Neuronal stem cell (in vitro differentiated cells): ENCODE results near the gene MFN2.

Experiments
- DNase-seq: peaks from one replicate; pipeline ENCODE4 v3.0.0-alpha.2; 2013; ENCODE audit warnings: low spot score
- H2AFZ ChIP-seq: one replicate; pipeline ENCODE4 v1.6.1; 2013; ENCODE audit warnings: mild to moderate bottlenecking, low read length, inconsistent platforms
- H2AK5ac ChIP-seq: 2 replicates; pipeline ENCODE4 v1.6.1; 2013; ENCODE audit warnings: low read depth, mild to moderate bottlenecking, inconsistent platforms, low read length, moderate library complexity, mixed read lengths
- H2BK120ac ChIP-seq: 2 replicates; pipeline ENCODE4 v1.6.1; 2013; ENCODE audit warnings: low read depth, mild to moderate bottlenecking, inconsistent platforms, low read length, moderate library complexity, mixed read lengths
- H2BK12ac ChIP-seq: one replicate; pipeline ENCODE4 v1.6.1; 2013; ENCODE audit warnings: low read length, inconsistent platforms
- H2BK15ac ChIP-seq: 2 replicates; pipeline ENCODE4 v1.6.1; 2013; ENCODE audit warnings: mild to moderate bottlenecking, low read length, inconsistent platforms, mixed read lengths
- H2BK5ac ChIP-seq: one replicate; pipeline ENCODE4 v1.6.1; 2013; ENCODE audit warnings: inconsistent platforms, mild to moderate bottlenecking, low read length, moderate library complexity
- H3K14ac ChIP-seq: one replicate; pipeline ENCODE4 v1.6.1; 2013; ENCODE audit warnings: low read length, inconsistent platforms
- H3K18ac ChIP-seq: 2 replicates; pipeline ENCODE4 v1.6.1; 2013; ENCODE audit warnings: low read length, inconsistent platforms
- H3K23ac ChIP-seq: 2 replicates; pipeline ENCODE4 v1.6.1; 2013; ENCODE audit warnings: low read depth, mild to moderate bottlenecking, mixed read lengths, low read length, inconsistent platforms; ENCODE audit not compliant: poor library complexity
- H3K27ac ChIP-seq: replicated peaks from 3 replicates; pipeline ENCODE4 v1.5.1; 2013; ENCODE audit warnings: low read length, inconsistent platforms
- H3K27me3 ChIP-seq, 3 experiments: 2 replicates each; pipeline ENCODE4 v1.6.1; 2013; ENCODE audit warnings: low read length in 3 of 3, mild to moderate bottlenecking in 2 of 3, inconsistent platforms in 1 of 3, low read depth in 1 of 3, mixed read lengths in 1 of 3, moderate library complexity in 1 of 3; ENCODE audit not compliant: control insufficient read depth in 3 of 3, insufficient read depth in 3 of 3
- H3K36me3 ChIP-seq, 2 donors: replicated peaks in 1 of 2; 2 replicates each; pipeline ENCODE4 v1.6.1; 2013; ENCODE audit warnings: low read length in 2 of 2; ENCODE audit not compliant: control insufficient read depth in 2 of 2, insufficient read depth in 2 of 2
- H3K4ac ChIP-seq: 2 replicates; pipeline ENCODE4 v1.6.1; 2013; ENCODE audit warnings: inconsistent platforms, mild to moderate bottlenecking, low read length, moderate library complexity
- H3K4me1 ChIP-seq, 2 donors: 1 replicate in 1 of 2; 2 replicates in 1 of 2; pipeline ENCODE4 v1.6.1; 2013; ENCODE audit warnings: low read length in 2 of 2, low read depth in 1 of 2; ENCODE audit not compliant: control insufficient read depth in 2 of 2, insufficient read depth in 1 of 2
- H3K4me2 ChIP-seq: one replicate; pipeline ENCODE4 v1.6.1; 2013; ENCODE audit warnings: mild to moderate bottlenecking, low read length, inconsistent platforms; ENCODE audit not compliant: insufficient read depth, poor library complexity, severe bottlenecking
- H3K4me3 ChIP-seq, 2 donors: 2 replicates each; pipeline ENCODE4 v1.5.1; 2013; ENCODE audit warnings: low read length in 2 of 2, mild to moderate bottlenecking in 2 of 2, inconsistent platforms in 1 of 2, moderate library complexity in 1 of 2
- H3K79me1 ChIP-seq: one replicate; pipeline ENCODE4 v1.6.1; 2013; ENCODE audit warnings: low read depth, mild to moderate bottlenecking, inconsistent platforms, low read length, moderate library complexity
- H3K9ac ChIP-seq: one replicate; pipeline ENCODE4 v1.6.1; 2013; ENCODE audit warnings: mild to moderate bottlenecking, low read depth, low read length, inconsistent platforms; ENCODE audit not compliant: poor library complexity
- H3K9me3 ChIP-seq, 2 donors: replicated peaks in 1 of 2; 2 replicates each; pipeline versions ENCODE3 to v1.6.1; 2013; ENCODE audit warnings: low read length in 2 of 2, mild to moderate bottlenecking in 2 of 2, inconsistent platforms in 1 of 2, low read depth in 1 of 2, mixed read lengths in 1 of 2, moderate library complexity in 1 of 2; ENCODE audit not compliant: control insufficient read depth in 2 of 2, insufficient read depth in 1 of 2
- H4K8ac ChIP-seq: one replicate; pipeline ENCODE4 v1.6.1; 2013; ENCODE audit warnings: low read depth, mild to moderate bottlenecking, inconsistent platforms, low read length, moderate library complexity
- H4K91ac ChIP-seq: one replicate; pipeline ENCODE4 v1.6.1; 2013; ENCODE audit warnings: low read length, low read depth, mild to moderate bottlenecking, inconsistent platforms; ENCODE audit not compliant: poor library complexity
- WGBS, 2 donors: extraction: QIAGEN DNeasy Blood & Tissue Kit; methylation state at CpG; one replicate each; pipeline ENCODE4 v1.1.7; 2013; ENCODE audit warnings: missing lambda C conversion rate in 2 of 2, mixed read lengths in 1 of 2; ENCODE audit not compliant: insufficient read length in 2 of 2, insufficient replicate concordance in 1 of 2; ENCODE audit errors: extremely low coverage in 2 of 2; 5-methylcytosine and 5-hydroxymethylcytosine counted together

MFN2 gene

GRCh38 chr1:11952455-11953109, 27.7 kb upstream of the MFN2 start:
- peaks cover 20 to 64% of the 10 kb centered on the region in 2 donors for H3K36me3 ChIP-seq
- no peak overlapping the region for H3K9ac ChIP-seq
- H2AFZ ChIP-seq = no peak overlapping the region
- no peak overlapping the region for H3K27ac ChIP-seq
- peak overlapping the region; percentile 30 for H4K8ac ChIP-seq
- peak overlapping the region; percentile 36 for H3K23ac ChIP-seq
- H2AK5ac ChIP-seq = no peak overlapping the region
- DNase-seq = no peak
- H4K91ac ChIP-seq = no peak overlapping the region
- H2BK12ac ChIP-seq = no peak overlapping the region
- no peak overlapping the region for H3K14ac ChIP-seq
- H3K4me2 ChIP-seq = no peak overlapping the region
- no peak overlapping the region for H2BK15ac ChIP-seq
- H2BK120ac ChIP-seq = no peak overlapping the region
- no peaks in the 10 kb centered on the region for H3K27me3 ChIP-seq
- no peaks in the 10 kb centered on the region for H3K79me1 ChIP-seq
- H2BK5ac ChIP-seq = peak overlapping the region; percentile 87
- no peak overlapping the region for H3K4ac ChIP-seq
- H3K4me1 ChIP-seq = no peaks in the 10 kb centered on the region
- no peak overlapping the region for H3K4me3 ChIP-seq
- H3K9me3 ChIP-seq = peaks cover 1 to 5% of the 10 kb centered on the region in 2 donors
- H3K18ac ChIP-seq = no peak overlapping the region
- WGBS, 2 donors = no CpG with 5 or more reads among the region's 11 CpGs

DNA sequence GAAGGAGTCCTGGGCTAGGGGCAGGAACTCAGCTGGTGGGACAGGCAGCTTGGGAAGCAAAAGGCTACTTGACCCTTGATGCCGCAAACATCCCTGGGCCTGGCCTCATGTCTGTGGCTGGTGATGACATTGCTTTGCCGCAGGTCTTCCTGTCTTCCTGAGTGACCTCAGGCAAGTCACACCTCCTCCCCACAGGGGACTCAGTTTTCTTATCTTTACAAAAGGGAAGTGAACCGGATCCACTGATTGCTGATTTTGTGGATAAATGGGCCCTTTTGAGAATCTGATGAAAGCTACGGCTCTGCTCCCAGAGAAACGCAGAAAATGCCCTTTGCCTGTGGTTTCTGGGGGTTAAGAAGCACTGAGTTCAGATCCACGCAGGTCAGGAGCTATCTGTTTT, 25.0 kb upstream of the MFN2 start:
- Histone ChIP-seq H4K91ac (no peak overlapping the region), H3K79me1 (no peaks in the 10 kb centered on the region), H4K8ac (no peak overlapping the region), H2BK12ac (no peak overlapping the region), H3K4me3 (no peak overlapping the region), H3K9ac (no peak overlapping the region), H2BK120ac (no peak overlapping the region), H3K4ac (no peak overlapping the region), H2BK5ac (no peak overlapping the region), H3K27me3 (no peaks in the 10 kb centered on the region), H2BK15ac (no peak overlapping the region), H3K23ac (no peak overlapping the region), H3K27ac (no peak overlapping the region), H3K4me2 (no peak overlapping the region), H3K9me3 (no peaks in the 10 kb centered on the region), H3K14ac (no peak overlapping the region), H3K4me1 (no peaks in the 10 kb centered on the region), H2AK5ac (no peak overlapping the region), H3K36me3 (peaks cover 20 to 59% of the 10 kb centered on the region in 2 donors), H2AFZ (no peak overlapping the region), H3K18ac (no peak overlapping the region)
- no peak for DNase-seq
- WGBS, 2 donors = no CpG with 5 or more reads among the region's 6 CpGs

GRCh38 chr1:11957398-11957797, 22.8 kb upstream of the MFN2 start:
- no peak overlapping the region for H2AFZ ChIP-seq
- H3K4me1 ChIP-seq = no peaks in the 10 kb centered on the region
- peaks cover 18 to 58% of the 10 kb centered on the region in 2 donors for H3K36me3 ChIP-seq
- H3K27me3 ChIP-seq = no peaks in the 10 kb centered on the region
- H3K23ac ChIP-seq = no peak overlapping the region
- no peak overlapping the region for H2BK5ac ChIP-seq
- H2BK15ac ChIP-seq = no peak overlapping the region
- no peak overlapping the region for H4K91ac ChIP-seq
- H3K18ac ChIP-seq = no peak overlapping the region
- DNase-seq = no peak
- H3K79me1 ChIP-seq = no peaks in the 10 kb centered on the region
- H3K4me3 ChIP-seq = no peak overlapping the region
- H2BK120ac ChIP-seq = peak overlapping the region; percentile 19
- H3K27ac ChIP-seq = no peak overlapping the region
- H3K4ac ChIP-seq = no peak overlapping the region
- WGBS, 2 donors = no CpG with 5 or more reads among the region's 5 CpGs
- no peak overlapping the region for H2BK12ac ChIP-seq
- H4K8ac ChIP-seq = no peak overlapping the region
- H3K9me3 ChIP-seq = no peaks in the 10 kb centered on the region
- H2AK5ac ChIP-seq = no peak overlapping the region
- H3K4me2 ChIP-seq = no peak overlapping the region
- H3K9ac ChIP-seq = no peak overlapping the region
- peak overlapping the region; percentile 25 for H3K14ac ChIP-seq

DNA sequence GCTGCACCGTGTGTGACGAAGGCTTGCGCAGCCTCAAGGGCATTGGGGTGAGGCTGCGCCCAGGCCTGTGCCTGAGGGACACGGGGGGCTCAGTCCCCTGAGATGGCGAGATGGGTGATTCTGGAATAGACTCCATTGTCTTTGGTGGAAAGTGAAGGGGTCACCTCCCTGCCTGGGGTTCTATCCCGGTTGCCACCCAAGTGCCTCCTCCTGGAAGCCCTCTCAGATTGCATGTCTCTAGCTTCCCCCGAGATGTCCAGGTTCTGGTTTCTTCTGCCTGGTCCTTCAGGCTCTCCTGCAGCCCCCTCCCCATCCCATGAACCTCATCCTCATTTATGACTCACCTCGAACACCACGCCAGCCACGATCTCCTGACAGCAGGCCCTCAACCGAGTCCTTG, 22.3 kb upstream of the MFN2 start:
- H3K4me1 ChIP-seq = no peaks in the 10 kb centered on the region
- H2AK5ac ChIP-seq = peak overlapping the region; percentile 37
- no peaks in the 10 kb centered on the region for H3K27me3 ChIP-seq
- no peak overlapping the region for H2AFZ ChIP-seq
- H2BK120ac ChIP-seq = no peak overlapping the region
- H2BK12ac ChIP-seq = no peak overlapping the region
- no peak overlapping the region for H3K4me2 ChIP-seq
- H3K4me3 ChIP-seq = no peak overlapping the region
- H3K36me3 ChIP-seq = peaks cover 16 to 54% of the 10 kb centered on the region in 2 donors
- H3K4ac ChIP-seq = no peak overlapping the region
- WGBS, 2 donors = no CpG with 5 or more reads among the region's 12 CpGs
- no peak overlapping the region for H2BK15ac ChIP-seq
- no peak overlapping the region for H3K14ac ChIP-seq
- DNase-seq = no peak
- no peak overlapping the region for H2BK5ac ChIP-seq
- no peaks in the 10 kb centered on the region for H3K79me1 ChIP-seq
- no peak overlapping the region for H3K23ac ChIP-seq
- no peak overlapping the region for H3K27ac ChIP-seq
- no peak overlapping the region for H3K18ac ChIP-seq
- no peaks in the 10 kb centered on the region for H3K9me3 ChIP-seq
- H3K9ac ChIP-seq = no peak overlapping the region
- no peak overlapping the region for H4K8ac ChIP-seq
- H4K91ac ChIP-seq = no peak overlapping the region
